Uterine smooth muscle cell (primary cell): ENCODE measurements around the gene C2orf15. TPM values are rescaled to one million over a fixed set of nuclear protein-coding genes. Genes with fewer than 3 reads are reported as not detected.

Experiments
- total RNA-seq: library from RNA; depleted of rRNA; stranded (reverse); fragments of >200 nt; gene quantifications from 2 replicates; pipeline ENCODE4 v1.2.3, GENCODE V29; 2014

Gene C2orf15, protein sequence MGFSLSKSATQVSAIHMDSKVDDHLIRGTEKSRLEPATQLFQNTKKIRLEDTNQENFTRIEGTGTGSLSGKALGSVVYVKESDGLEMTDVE
- total RNA-seq: not detected in 2 replicates

GRCh38 chr2:99141110-99142108 lies at the start of gene C2orf15:
Gene C2orf15 (plus strand): TSS chr2:99141707. CDS start chr2:99150559, 8,852 bp downstream.

DNA sequence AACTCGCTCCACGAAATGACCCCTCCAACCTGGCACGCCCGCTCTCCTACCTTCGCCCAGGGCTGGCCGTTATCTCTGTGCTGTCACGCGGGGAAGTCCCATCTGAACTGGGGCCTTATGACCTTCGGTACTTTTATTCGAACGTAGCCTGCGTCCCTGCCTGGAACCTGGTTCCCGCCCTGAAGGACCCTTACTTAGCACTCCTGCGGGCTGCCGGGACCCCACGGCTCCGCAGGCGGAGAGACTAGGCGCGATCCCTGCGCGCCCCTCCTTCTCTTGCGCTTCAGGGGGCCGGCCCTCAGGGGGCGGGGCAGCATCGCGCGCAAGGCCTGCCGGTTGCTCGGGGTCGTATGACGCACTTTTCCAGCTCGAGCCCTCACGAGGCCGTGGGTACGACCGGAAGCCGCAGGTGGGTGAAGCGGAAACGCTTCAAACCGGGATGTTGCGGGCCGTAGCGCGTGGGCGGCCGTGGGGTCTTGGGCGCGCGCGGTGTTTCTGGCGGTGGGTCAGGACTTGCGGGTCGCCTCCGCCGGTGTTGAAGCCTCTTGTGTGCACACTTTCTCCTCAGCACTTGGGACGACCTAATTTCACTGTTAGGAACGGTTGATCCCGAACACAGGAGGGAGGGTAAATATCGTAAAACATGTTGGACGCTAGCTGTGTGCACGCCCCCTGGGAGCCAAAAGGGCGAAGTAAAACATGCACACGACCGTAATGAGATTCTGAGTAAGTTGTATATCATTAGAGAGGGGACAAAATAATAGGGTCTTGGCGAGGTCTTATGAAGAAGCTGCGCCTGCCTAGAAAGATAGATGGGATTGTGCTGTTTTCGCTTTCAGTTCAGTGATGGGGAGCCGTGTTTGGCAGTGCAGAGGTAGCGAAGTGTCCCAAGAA lies 13.4 kb downstream of the C2orf15 start, which contains the start of the genes LIPT1 and TSGA10:
Gene LIPT1, plus strand, starts transcription at position 325 of the 894 bp plus-strand sequence. CDS start 6,991 bp downstream, outside the sequence.
Gene TSGA10, minus strand, starts transcription at position 300 of the 894 bp plus-strand sequence. CDS start 45,503 bp downstream, outside the sequence.

GRCh38 chr2:99180755-99181623 lies 39.5 kb downstream of the C2orf15 start, which contains the start of the genes MITD1 and MRPL30:
Gene MITD1 (minus strand): TSS chr2:99181058. CDS start chr2:99180981, 77 bp downstream.
Gene MRPL30 (plus strand): TSS chr2:99181184. CDS start chr2:99186204, 5,020 bp downstream.

Other genes with a start within 250 kb of the C2orf15 start
- under 0.01 TPM in 1 of 2 replicates, not detected in the other for gene CRACDL, start 205.5 kb upstream of the C2orf15 start, total RNA-seq
- 3.7 and 5.1 TPM in 2 replicates for gene TSGA10, start 13.2 kb downstream of the C2orf15 start, total RNA-seq
- 5.4 and 7.4 TPM in 2 replicates for gene LIPT1, start 13.3 kb downstream of the C2orf15 start, total RNA-seq
- gene MITD1, start 39.4 kb downstream of the C2orf15 start, total RNA-seq: 32.1 and 40.6 TPM in 2 replicates
- gene MRPL30, start 39.5 kb downstream of the C2orf15 start, total RNA-seq: 31.1 and 35.9 TPM in 2 replicates
- not detected in 2 replicates for gene LYG2, start 114.0 kb downstream of the C2orf15 start, total RNA-seq
- gene LYG1, start 159.5 kb downstream of the C2orf15 start, total RNA-seq: 0.22 and 0.50 TPM in 2 replicates
- gene TXNDC9, start 194.6 kb downstream of the C2orf15 start, total RNA-seq: 73.5 and 93.4 TPM in 2 replicates
- 28.1 and 37.7 TPM in 2 replicates for gene EIF5B, start 195.7 kb downstream of the C2orf15 start, total RNA-seq